Measurements from ENCODE around the gene GABRA6.
"Not testable (repeated sequence)": the region's sequence is repeated elsewhere in the genome, so short reads cannot be mapped to it uniquely, and the experiment has no call there.

GABRA6 gene

GRCh38 chr5:161685461-161685860 is at the start of gene GABRA6:
TSS of gene GABRA6 (plus strand) at chr5:161685721. CDS start at chr5:161685990, 269 bp downstream.
- no peak for DNase-seq

GRCh38 chr5:161637591-161637990 is 47.9 kb upstream of the GABRA6 start:
- no peak for DNase-seq

- no peak for DNase-seq
Measured at GRCh38 chr5:161641444-161641843, 44.1 kb upstream of the GABRA6 start.

GRCh38 chr5:161645264-161645663 is 40.3 kb upstream of the GABRA6 start:
- DNase-seq: no peak

- not testable (repeated sequence) for DNase-seq
Measured at GRCh38 chr5:161651926-161652325, 33.6 kb upstream of the GABRA6 start.

- DNase-seq: no peak
Measured at GRCh38 chr5:161660806-161661205, 24.7 kb upstream of the GABRA6 start.

- DNase-seq: no peak
Measured at GRCh38 chr5:161663431-161663830, 22.1 kb upstream of the GABRA6 start.

GRCh38 chr5:161676103-161676502 is 9.4 kb upstream of the GABRA6 start:
- DNase-seq: no peak

GRCh38 chr5:161686149-161686548 is 628 bp downstream of the GABRA6 start:
- no peak for DNase-seq

GRCh38 chr5:161686881-161687280 is 1.4 kb downstream of the GABRA6 start:
- no peak for DNase-seq

GRCh38 chr5:161687316-161687715 is 1.8 kb downstream of the GABRA6 start:
- no peak for DNase-seq

GRCh38 chr5:161691911-161692310 is 6.4 kb downstream of the GABRA6 start:
- DNase-seq: no peak

- DNase-seq: no peak
Measured at GRCh38 chr5:161697001-161697400, 11.5 kb downstream of the GABRA6 start.

GRCh38 chr5:161700065-161700464 is 14.5 kb downstream of the GABRA6 start:
- DNase-seq: no peak

GRCh38 chr5:161703528-161703927 is 18.0 kb downstream of the GABRA6 start:
- no peak for DNase-seq

- no peak for DNase-seq
Measured at GRCh38 chr5:161707382-161707781, 21.9 kb downstream of the GABRA6 start.

GRCh38 chr5:161709239-161709638 is 23.7 kb downstream of the GABRA6 start:
- no peak for DNase-seq

- DNase-seq: no peak
Measured at GRCh38 chr5:161713042-161713441, 27.5 kb downstream of the GABRA6 start.

GRCh38 chr5:161719157-161719556 is 33.6 kb downstream of the GABRA6 start:
- DNase-seq: no peak

- DNase-seq: no peak
Measured at GRCh38 chr5:161720460-161720859, 34.9 kb downstream of the GABRA6 start.

GRCh38 chr5:161734741-161735140 is 49.2 kb downstream of the GABRA6 start:
- no peak for DNase-seq

GRCh38 chr5:161740433-161740832 is 54.9 kb downstream of the GABRA6 start:
- DNase-seq: no peak

GRCh38 chr5:161744276-161744675 is 58.8 kb downstream of the GABRA6 start:
- DNase-seq: no peak

- no peak for DNase-seq
Measured at GRCh38 chr5:161745392-161745791, 59.9 kb downstream of the GABRA6 start.

GRCh38 chr5:161751265-161751664 is 65.7 kb downstream of the GABRA6 start:
- DNase-seq: no peak
